Kidney epithelial cell (primary cell): ENCODE data around the gene KCNG2. TPM values are rescaled to one million over a fixed set of nuclear protein-coding genes. Genes with fewer than 3 reads are reported as not detected.
"Not testable (repeated sequence)": the region's sequence is repeated elsewhere in the genome, so short reads cannot be mapped to it uniquely, and the experiment has no call there.

Experiments used
- DNase-seq: peaks from one replicate; pipeline ENCODE4 v3.0.0-alpha.2; 2010; ENCODE audit warnings: low read depth
- H3K27me3 ChIP-seq: 2 replicates; pipeline ENCODE4 v1.6.0; 2011; ENCODE audit warnings: low read length; ENCODE audit not compliant: control insufficient read depth, insufficient read depth
- H3K36me3 ChIP-seq: 2 replicates; pipeline ENCODE4 v1.5.1; 2011; ENCODE audit warnings: low read length; ENCODE audit not compliant: control insufficient read depth, insufficient read depth
- H3K4me3 ChIP-seq: 2 replicates; pipeline ENCODE4 v1.5.1; 2011; ENCODE audit warnings: low read depth, mild to moderate bottlenecking, control low read depth, low read length
- total RNA-seq: library from RNA; depleted of rRNA; stranded (reverse); fragments of >200 nt; gene quantifications from 2 replicates; pipeline ENCODE4 v1.2.3, GENCODE V29; 2015
- TF ChIP-seq, protein P1 (sequence below): IDR thresholded peaks from 2 replicates; pipeline ENCODE4 v1.5.1; 2011; ENCODE audit warnings: mild to moderate bottlenecking, moderate library complexity, low read length, control low read depth, inconsistent platforms; ENCODE audit not compliant: insufficient read depth, poor library complexity, severe bottlenecking

The KCNG2 gene
- total RNA-seq, 1 donor from 2014 or later = not detected

GRCh38 chr18:79875531-79875919 is 77.8 kb downstream of the KCNG2 start:
- TF ChIP-seq, protein P1, sequence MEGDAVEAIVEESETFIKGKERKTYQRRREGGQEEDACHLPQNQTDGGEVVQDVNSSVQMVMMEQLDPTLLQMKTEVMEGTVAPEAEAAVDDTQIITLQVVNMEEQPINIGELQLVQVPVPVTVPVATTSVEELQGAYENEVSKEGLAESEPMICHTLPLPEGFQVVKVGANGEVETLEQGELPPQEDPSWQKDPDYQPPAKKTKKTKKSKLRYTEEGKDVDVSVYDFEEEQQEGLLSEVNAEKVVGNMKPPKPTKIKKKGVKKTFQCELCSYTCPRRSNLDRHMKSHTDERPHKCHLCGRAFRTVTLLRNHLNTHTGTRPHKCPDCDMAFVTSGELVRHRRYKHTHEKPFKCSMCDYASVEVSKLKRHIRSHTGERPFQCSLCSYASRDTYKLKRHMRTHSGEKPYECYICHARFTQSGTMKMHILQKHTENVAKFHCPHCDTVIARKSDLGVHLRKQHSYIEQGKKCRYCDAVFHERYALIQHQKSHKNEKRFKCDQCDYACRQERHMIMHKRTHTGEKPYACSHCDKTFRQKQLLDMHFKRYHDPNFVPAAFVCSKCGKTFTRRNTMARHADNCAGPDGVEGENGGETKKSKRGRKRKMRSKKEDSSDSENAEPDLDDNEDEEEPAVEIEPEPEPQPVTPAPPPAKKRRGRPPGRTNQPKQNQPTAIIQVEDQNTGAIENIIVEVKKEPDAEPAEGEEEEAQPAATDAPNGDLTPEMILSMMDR = no peak

DNA sequence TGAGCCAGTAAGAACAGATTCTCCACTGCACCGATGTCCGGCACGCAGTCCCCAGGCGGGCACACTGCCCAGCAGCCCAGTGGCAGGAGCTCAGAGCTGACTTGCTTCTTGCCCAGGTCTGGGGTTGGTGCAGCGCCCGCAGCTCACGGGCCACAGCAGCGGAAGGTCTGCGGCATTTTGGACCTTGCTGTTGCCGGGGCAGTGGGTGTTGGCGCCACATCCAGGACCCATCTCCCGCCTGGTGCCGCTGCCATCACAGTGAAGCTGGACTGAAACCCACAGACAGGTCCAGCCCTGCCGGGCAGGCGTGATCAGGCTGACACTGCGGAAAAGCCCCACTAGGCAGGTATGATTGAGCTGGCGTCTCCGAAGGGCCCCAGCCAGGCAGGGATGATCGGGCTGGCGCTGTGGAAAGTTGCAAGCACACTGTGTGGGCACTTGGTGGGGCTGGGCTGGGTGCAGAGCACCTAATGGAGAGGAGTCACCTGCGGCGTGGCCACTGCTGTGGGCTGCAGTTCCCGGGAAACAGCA is 78.3 kb downstream of the KCNG2 start:
- peaks cover 27% of the 10 kb centered on the region for H3K27me3 ChIP-seq
- no peaks in the 10 kb centered on the region for H3K36me3 ChIP-seq
- DNase-seq = no peak
- no peak overlapping the region for H3K4me3 ChIP-seq
- TF ChIP-seq, protein P1 = no peak

More at GRCh38 chr18:79875531-79875919, 77.8 kb downstream of the KCNG2 start:
- peaks cover 27% of the 10 kb centered on the region for H3K27me3 ChIP-seq
- no peaks in the 10 kb centered on the region for H3K36me3 ChIP-seq
- no peak overlapping the region for H3K4me3 ChIP-seq
- DNase-seq = no peak

DNA sequence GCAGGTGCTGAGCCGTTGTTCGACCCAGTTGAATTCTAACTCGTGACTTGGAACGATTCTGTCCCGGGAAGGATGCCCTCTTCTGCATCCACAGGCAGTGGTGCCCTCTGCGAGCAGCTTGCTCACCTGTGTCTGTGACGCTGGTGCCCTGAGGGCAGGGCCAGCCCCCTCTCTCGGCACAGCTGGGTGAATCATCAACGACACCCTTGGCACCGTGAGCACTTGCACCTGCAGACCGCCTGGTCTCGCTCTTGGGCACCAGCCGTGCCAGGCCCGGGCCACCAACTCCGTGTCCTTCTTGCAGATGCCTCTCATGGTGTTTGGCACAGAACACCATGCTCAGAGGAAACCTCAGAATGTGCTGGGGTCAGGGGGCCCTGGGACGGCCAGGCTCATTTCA is 78.8 kb downstream of the KCNG2 start:
- Histone ChIP-seq H3K4me3 (no peak overlapping the region), H3K27me3 (peaks cover 27% of the 10 kb centered on the region), H3K36me3 (no peaks in the 10 kb centered on the region)
- TF ChIP-seq, protein P1 = no peak
- no peak for DNase-seq

GRCh38 chr18:79877163-79878091 is 79.7 kb downstream of the KCNG2 start:
- Histone ChIP-seq H3K4me3 (no peak overlapping the region), H3K36me3 (no peaks in the 10 kb centered on the region), H3K27me3 (peaks cover 27% of the 10 kb centered on the region)
- TF ChIP-seq, protein P1 = no peak
- DNase-seq = no peak

GRCh38 chr18:79878246-79878645 is 80.5 kb downstream of the KCNG2 start:
- not testable (repeated sequence) for DNase-seq, H3K36me3 ChIP-seq, H3K4me3 ChIP-seq

DNA sequence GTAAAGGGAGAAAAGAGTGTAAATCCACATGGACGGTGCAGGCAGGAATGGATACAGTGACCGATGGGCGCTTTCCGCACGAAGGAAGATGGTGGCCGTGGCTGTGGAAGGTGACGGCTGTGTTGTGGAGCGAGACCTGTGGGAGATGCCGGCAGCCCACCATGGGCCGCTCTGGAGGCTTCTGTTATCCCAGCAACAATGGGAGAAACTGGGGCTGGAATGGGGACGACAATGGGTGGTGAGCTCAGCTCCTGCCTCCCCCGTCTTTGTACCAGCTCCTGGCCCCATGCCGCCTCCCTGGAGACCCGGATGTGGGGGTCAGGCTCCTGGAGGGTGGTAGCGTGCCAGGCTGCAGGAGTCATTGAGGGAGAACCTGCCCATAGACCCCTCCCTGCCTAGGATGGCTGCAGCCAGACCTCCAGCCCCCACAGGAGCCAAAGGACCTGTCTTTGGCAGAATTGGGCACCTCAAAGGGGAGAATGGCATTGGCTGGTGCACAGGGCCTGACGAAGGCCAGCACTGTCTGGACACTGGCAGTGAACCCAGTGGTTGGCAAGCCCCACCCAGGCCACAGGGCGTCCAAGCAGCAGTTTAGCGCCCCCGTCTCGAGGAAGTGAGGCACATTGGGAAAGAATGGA is 81.1 kb downstream of the KCNG2 start:
- Histone ChIP-seq H3K36me3 (no peaks in the 10 kb centered on the region), H3K27me3 (peaks cover 20% of the 10 kb centered on the region), H3K4me3 (no peak overlapping the region)
- TF ChIP-seq, protein P1 = no peak
- DNase-seq = no peak

More at GRCh38 chr18:79878246-79878645, 80.5 kb downstream of the KCNG2 start:
- peaks cover 25% of the 10 kb centered on the region for H3K27me3 ChIP-seq
